Adrenal gland (tissue), 12 donors: ENCODE results near the gene CLK3. TPM values are rescaled to one million over a fixed set of nuclear protein-coding genes. Genes with fewer than 3 reads are reported as not detected.

ENCODE experiments used
- DNase-seq, 7 donors: peaks; one replicate each; pipeline ENCODE4 v3.0.0-alpha.2; 2019 to 2020
- H3K27ac ChIP-seq, 5 donors: fragments of 200-600 bp; sonication (generic) in 4 of 5; 1 replicate in 3 of 5; 2 replicates in 2 of 5; pipeline versions ENCODE4 v1.5.1 to v1.8.0; 2016 to 2020; ENCODE audit warnings: mild to moderate bottlenecking in 1 of 5
- H3K27me3 ChIP-seq: fragments of 200-600 bp; 2 replicates; pipeline ENCODE4 v1.8.0; 2021
- H3K36me3 ChIP-seq, 2 donors: fragments of 200-600 bp; replicated peaks in 1 of 2; 1 replicate in 1 of 2; 2 replicates in 1 of 2; pipeline versions ENCODE4 v1.5.1 to v1.8.0; 2018 to 2022
- H3K4me1 ChIP-seq, 2 donors: fragments of 200-600 bp; replicated peaks in 1 of 2; 1 replicate in 1 of 2; 2 replicates in 1 of 2; pipeline versions ENCODE4 v1.5.1 to v1.8.0; 2018 to 2021
- H3K4me3 ChIP-seq, 4 donors: fragments of 200-600 bp; sonication (generic) in 3 of 4; one replicate each; pipeline ENCODE4 v1.5.1; 2016 to 2018
- H3K9me3 ChIP-seq, 3 donors: fragments of 200-600 bp; sonication (generic) in 1 of 3; replicated peaks in 1 of 3; 1 replicate in 2 of 3; 2 replicates in 1 of 3; pipeline versions ENCODE4 v1.5.1 to v1.8.0; 2016 to 2021
- CTCF ChIP-seq, 6 experiments: fragments of 450-650 bp in 4 of 6; fragments of 200-600 bp in 2 of 6; sonication (generic) in 1 of 6; IDR thresholded peaks; 1 replicate in 5 of 6; 2 replicates in 1 of 6; pipeline versions ENCODE4 v1.5.1 to v1.8.0; 2016 to 2021; ENCODE audit warnings: antibody characterized with exemption in 6 of 6, mild to moderate bottlenecking in 2 of 6, moderate library complexity in 1 of 6
- POLR2A ChIP-seq, 2 donors: fragments of 450-650 bp; IDR thresholded peaks; one replicate each; pipeline ENCODE4 v1.6.1; 2017; ENCODE audit warnings: antibody characterized with exemption in 2 of 2, mild to moderate bottlenecking in 2 of 2, moderate library complexity in 1 of 2
- WGBS, 4 donors: extraction: QIAGEN DNeasy Blood & Tissue Kit in 2 of 4; methylation state at CpG; one replicate each; pipeline versions ENCODE4 v1.1.5 to v1.1.7; 2013 to 2017; 5-methylcytosine and 5-hydroxymethylcytosine counted together
- intact Hi-C, 2 donors: fragments of 100-400 bp; cut with DNase I; formaldehyde crosslinking; loops; one replicate each; pipeline versions ENCODE4 v1.14.1 to v1.15.0; 2022 to 2023
- polyA plus RNA-seq, 3 donors: library from polyadenylated mRNA; stranded (reverse); fragments of 200-250 nt in 2 of 3; fragments of 350-450 nt in 1 of 3; fragmentation: Illumina TruSeq in 1 of 3; extraction: RNeasy Lipid Tissue Mini Kit (QIAGEN cat#74804) in 1 of 3; gene quantifications; one replicate each; pipeline ENCODE4 v1.2.3, GENCODE V29; 2013 to 2014
- total RNA-seq, 9 donors: library from RNA; depleted of rRNA in 4 of 9; stranded (reverse); fragments of >200 nt in 4 of 9; fragments of 120-200 nt in 1 of 9; fragmentation: NEBNext Ultra II Directional in 1 of 9; extraction: Animal tissue kit (Norgen Biotek cat#: 25700) in 1 of 9; gene quantifications; one replicate each; pipeline versions ENCODE4 v1.1.0 to v1.2.4, GENCODE V29; 2013 to 2023
- donor health status: healthy with polysubstance abuse.
- donor health status: Bipolar disorder and iron deficiency.
- donor health status: DM: yes; HTN: yes; CAD: no.
- donor health status: DM: no; HTN: no; CAD: no.
- donor health status: DM: no; HTN: no; CAD: no.
- donor health status: DM: yes; HTN: yes; CAD: no.

The CLK3 gene
- total and polyA plus RNA-seq, 12 donors, result 26.2 to 160 (median 66.1) TPM

- DNase-seq, result no peak
- TF ChIP-seq POLR2A (IDR thresholded peaks at IDR 0.05) (no peak), CTCF (IDR thresholded peaks at IDR 0.05) (no peak)
- no peaks in the 10 kb centered on the region for H3K4me1 ChIP-seq
- intact Hi-C loops, result loop anchor here (5.0 to 10.0 kb wide), 3 partner anchors 137 to 324 kb away; partner anchors contain the start of gene RPP25 (in 1 of the 2)
- peaks cover 0 to 98% of the 10 kb centered on the region in 2 donors for H3K36me3 ChIP-seq
- H3K9me3 ChIP-seq, result no peaks in the 10 kb centered on the region
- H3K27ac ChIP-seq, result no peak overlapping the region
- 74 to 81% (median 79%) methylated on average over 5 to 6 of the region's 6 CpGs for WGBS, 4 donors
- no peaks in the 10 kb centered on the region for H3K27me3 ChIP-seq
- no peak overlapping the region for H3K4me3 ChIP-seq
These were observed 14.8 kb downstream of the CLK3 start for GRCh38 chr15:74630284-74631086.

GRCh38 chr15:74631087-74631385 lies 15.4 kb downstream of the CLK3 start:
- H3K27ac ChIP-seq, result no peak overlapping the region
- no peak for TF ChIP-seq POLR2A (IDR thresholded peaks at IDR 0.05)
- TF ChIP-seq CTCF (IDR thresholded peaks at IDR 0.05), result no peak
- WGBS, 4 donors, result 43 to 83% (median 70%) methylated on average over 1 to 3 of the region's 3 CpGs

GRCh38 chr15:74631408-74631807 lies 15.8 kb downstream of the CLK3 start:
- DNase-seq, result no peak
- Histone ChIP-seq H3K4me1 (no peaks in the 10 kb centered on the region), H3K27ac (no peak overlapping the region), H3K36me3 (peaks cover 0 to 98% of the 10 kb centered on the region in 2 donors), H3K27me3 (no peaks in the 10 kb centered on the region), H3K4me3 (no peak overlapping the region), H3K9me3 (no peaks in the 10 kb centered on the region)
- intact Hi-C loops, result loop anchor here (5.0 to 10.0 kb wide), 3 partner anchors 136 to 323 kb away; partner anchors contain the start of gene RPP25 (in 1 of the 2)
- TF ChIP-seq POLR2A (IDR thresholded peaks at IDR 0.05), result no peak
- TF ChIP-seq CTCF (IDR thresholded peaks at IDR 0.05), result no peak
- WGBS, 4 donors, result 54 to 63% (median 60%) methylated on average over 3 of the region's 3 CpGs

More at GRCh38 chr15:74631087-74631385, 15.4 kb downstream of the CLK3 start:
- peaks cover 0 to 98% of the 10 kb centered on the region in 2 donors for H3K36me3 ChIP-seq
- H3K27me3 ChIP-seq, result no peaks in the 10 kb centered on the region
- no peaks in the 10 kb centered on the region for H3K9me3 ChIP-seq
- H3K4me1 ChIP-seq, result no peaks in the 10 kb centered on the region
- no peak overlapping the region for H3K4me3 ChIP-seq
- intact Hi-C loops, result loop anchor here (5.0 to 10.0 kb wide), 3 partner anchors 136 to 324 kb away; partner anchors contain the start of gene RPP25 (in 1 of the 2)
- DNase-seq, result no peak

- H3K36me3 ChIP-seq, result peaks cover 0 to 98% of the 10 kb centered on the region in 2 donors
- no peaks in the 10 kb centered on the region for H3K4me1 ChIP-seq
- no peaks in the 10 kb centered on the region for H3K27me3 ChIP-seq
- H3K27ac ChIP-seq, result no peak overlapping the region
- H3K4me3 ChIP-seq, result no peak overlapping the region
- no peaks in the 10 kb centered on the region for H3K9me3 ChIP-seq
- intact Hi-C loops, result loop anchor here (5.0 to 10.0 kb wide), 3 partner anchors 135 to 323 kb away; partner anchors contain the start of gene RPP25 (in 1 of the 2)
- DNase-seq, result peak in 6 of 7 donors; percentile 56 to 83 (median 72)
- TF ChIP-seq CTCF (IDR thresholded peaks at IDR 0.05), result peak; percentile 55 to 75 (median 64)
- TF ChIP-seq POLR2A (IDR thresholded peaks at IDR 0.05), result no peak
- 50 to 72% (median 69%) methylated on average over 5 to 8 of the region's 8 CpGs for WGBS, 4 donors
These were observed 16.4 kb downstream of the CLK3 start for GRCh38 chr15:74631935-74632560.
